HAP-1 (cell line): ENCODE results near the gene HOXD4.
A peak's percentile ranks its signal among the peaks of the same experiment; 100 is the strongest.

ENCODE experiments used
- DNase-seq, 2 experiments: peaks; one replicate each; pipeline ENCODE4 v3.0.0-alpha.2; 2016 to 2020; ENCODE audit warnings: low spot score in 2 of 2
- H3K27me3 ChIP-seq: fragments of 250-450 bp; sonication (Bioruptor Pico); 2 replicates; pipeline ENCODE4 v1.5.1; 2020; ENCODE audit warnings: low read depth, mild to moderate bottlenecking, moderate library complexity
- H3K36me3 ChIP-seq: fragments of 250-450 bp; sonication (Bioruptor Pico); replicated peaks from 2 replicates; pipeline ENCODE4 v1.5.1; 2020; ENCODE audit warnings: mild to moderate bottlenecking
- H3K4me1 ChIP-seq: fragments of 250-450 bp; sonication (Bioruptor Pico); 2 replicates; pipeline ENCODE4 v1.5.1; 2020; ENCODE audit warnings: mild to moderate bottlenecking
- H3K4me3 ChIP-seq: fragments of 250-450 bp; sonication (Bioruptor Pico); 2 replicates; pipeline ENCODE4 v1.5.1; 2020; ENCODE audit warnings: mild to moderate bottlenecking, moderate library complexity
- H3K9me3 ChIP-seq: fragments of 250-450 bp; sonication (Bioruptor Pico); 2 replicates; pipeline ENCODE4 v1.5.1; 2020; ENCODE audit warnings: mild to moderate bottlenecking, moderate library complexity
- in situ Hi-C: fragments of 300-500 bp; cut with MboI; formaldehyde crosslinking; loops from 3 replicates; pipeline ENCODE4 v1.14.3; 2020; ENCODE audit warnings: low sequenced_read_pairs, inconsistent platforms, mixed read lengths

The HOXD4 gene

GRCh38 chr2:176158855-176159662, 7.7 kb downstream of the HOXD4 start:
- Histone ChIP-seq H3K4me1 (peaks cover 16% of the 10 kb centered on the region), H3K9me3 (no peaks in the 10 kb centered on the region; the same call in 1 of the 2 replicates), H3K27me3 (no peaks in the 10 kb centered on the region), H3K36me3 (no peaks in the 10 kb centered on the region; the same call in 1 of the 2 replicates), H3K4me3 (no peak overlapping the region)
- in situ Hi-C loops, result no loop called here
- DNase-seq, result peak in 1 of 2 experiments; percentile 61

GRCh38 chr2:176159663-176160250, 8.4 kb downstream of the HOXD4 start:
- Histone ChIP-seq H3K4me1 (peaks cover 20% of the 10 kb centered on the region), H3K36me3 (no peaks in the 10 kb centered on the region; the same call in 1 of the 2 replicates), H3K9me3 (no peaks in the 10 kb centered on the region; the same call in 1 of the 2 replicates), H3K27me3 (no peaks in the 10 kb centered on the region), H3K4me3 (no peak overlapping the region)
- DNase-seq, result no peak
- in situ Hi-C loops, result no loop called here

GRCh38 chr2:176160251-176160985, 9.1 kb downstream of the HOXD4 start:
- H3K4me1 ChIP-seq, result peaks cover 22% of the 10 kb centered on the region
- no peak for DNase-seq
- no peak overlapping the region for H3K4me3 ChIP-seq
- no peaks in the 10 kb centered on the region for H3K27me3 ChIP-seq
- in situ Hi-C loops, result no loop called here
- H3K9me3 ChIP-seq, result no peaks in the 10 kb centered on the region; the same call in 1 of the 2 replicates
- H3K36me3 ChIP-seq, result no peaks in the 10 kb centered on the region

- Histone ChIP-seq H3K36me3 (no peaks in the 10 kb centered on the region), H3K9me3 (no peaks in the 10 kb centered on the region; the same call in 1 of the 2 replicates), H3K4me3 (no peak overlapping the region), H3K4me1 (peaks cover 26% of the 10 kb centered on the region), H3K27me3 (no peaks in the 10 kb centered on the region)
- in situ Hi-C loops, result no loop called here
- DNase-seq, result no peak
These were observed 9.9 kb downstream of the HOXD4 start for GRCh38 chr2:176160986-176161824.

- no peak for DNase-seq
- Histone ChIP-seq H3K36me3 (no peaks in the 10 kb centered on the region), H3K4me1 (peaks cover 25% of the 10 kb centered on the region), H3K27me3 (no peaks in the 10 kb centered on the region), H3K9me3 (no peaks in the 10 kb centered on the region; the same call in 1 of the 2 replicates), H3K4me3 (no peak overlapping the region)
- in situ Hi-C loops, result no loop called here
These were observed 10.7 kb downstream of the HOXD4 start for GRCh38 chr2:176161825-176162626.

- Histone ChIP-seq H3K4me1 (peaks cover 17% of the 10 kb centered on the region), H3K4me3 (no peak overlapping the region), H3K27me3 (no peaks in the 10 kb centered on the region), H3K9me3 (no peaks in the 10 kb centered on the region; the same call in 1 of the 2 replicates), H3K36me3 (no peaks in the 10 kb centered on the region)
- DNase-seq, result no peak
- in situ Hi-C loops, result no loop called here
These were observed 11.7 kb downstream of the HOXD4 start for GRCh38 chr2:176162911-176163671.

GRCh38 chr2:176163672-176164056, 12.3 kb downstream of the HOXD4 start:
- H3K36me3 ChIP-seq, result no peaks in the 10 kb centered on the region
- H3K27me3 ChIP-seq, result no peaks in the 10 kb centered on the region
- in situ Hi-C loops, result no loop called here
- peaks cover 13% of the 10 kb centered on the region for H3K4me1 ChIP-seq
- H3K9me3 ChIP-seq, result no peaks in the 10 kb centered on the region; the same call in 1 of the 2 replicates
- no peak for DNase-seq
- H3K4me3 ChIP-seq, result no peak overlapping the region

- Histone ChIP-seq H3K9me3 (no peaks in the 10 kb centered on the region; the same call in 1 of the 2 replicates), H3K4me1 (peaks cover 13% of the 10 kb centered on the region), H3K27me3 (no peaks in the 10 kb centered on the region), H3K4me3 (no peak overlapping the region), H3K36me3 (no peaks in the 10 kb centered on the region)
- no peak for DNase-seq
- in situ Hi-C loops, result no loop called here
These were observed 12.9 kb downstream of the HOXD4 start for GRCh38 chr2:176164201-176164600.

GRCh38 chr2:176164611-176165369, 13.4 kb downstream of the HOXD4 start:
- in situ Hi-C loops, result no loop called here
- peak overlapping the region; percentile 25 for H3K4me3 ChIP-seq
- no peaks in the 10 kb centered on the region; the same call in 1 of the 2 replicates for H3K9me3 ChIP-seq
- H3K4me1 ChIP-seq, result peaks cover 13% of the 10 kb centered on the region
- peak; percentile 74 to 82 for DNase-seq
- no peaks in the 10 kb centered on the region for H3K36me3 ChIP-seq
- no peaks in the 10 kb centered on the region for H3K27me3 ChIP-seq

GRCh38 chr2:176165370-176166050, 14.2 kb downstream of the HOXD4 start:
- H3K9me3 ChIP-seq, result no peaks in the 10 kb centered on the region; the same call in 1 of the 2 replicates
- peak overlapping the region; percentile 25 for H3K4me3 ChIP-seq
- H3K4me1 ChIP-seq, result peaks cover 13% of the 10 kb centered on the region
- in situ Hi-C loops, result no loop called here
- DNase-seq, result no peak
- H3K27me3 ChIP-seq, result no peaks in the 10 kb centered on the region
- H3K36me3 ChIP-seq, result no peaks in the 10 kb centered on the region

GRCh38 chr2:176166272-176166671, 14.9 kb downstream of the HOXD4 start:
- in situ Hi-C loops, result no loop called here
- no peak for DNase-seq
- H3K27me3 ChIP-seq, result no peaks in the 10 kb centered on the region

More at GRCh38 chr2:176166272-176166671, 14.9 kb downstream of the HOXD4 start:
- no peaks in the 10 kb centered on the region for H3K9me3 ChIP-seq
- no peaks in the 10 kb centered on the region for H3K36me3 ChIP-seq
- H3K4me3 ChIP-seq, result no peak overlapping the region
- H3K4me1 ChIP-seq, result peaks cover 13% of the 10 kb centered on the region
